Measurements from ENCODE around the gene CNKSR3. TPM values are rescaled to one million over a fixed set of nuclear protein-coding genes. Genes with fewer than 3 reads are reported as not detected.

Gene CNKSR3
- total and polyA plus RNA-seq, 12 donors = 4.2 to 42.2 (median 24.1) TPM

DNA sequence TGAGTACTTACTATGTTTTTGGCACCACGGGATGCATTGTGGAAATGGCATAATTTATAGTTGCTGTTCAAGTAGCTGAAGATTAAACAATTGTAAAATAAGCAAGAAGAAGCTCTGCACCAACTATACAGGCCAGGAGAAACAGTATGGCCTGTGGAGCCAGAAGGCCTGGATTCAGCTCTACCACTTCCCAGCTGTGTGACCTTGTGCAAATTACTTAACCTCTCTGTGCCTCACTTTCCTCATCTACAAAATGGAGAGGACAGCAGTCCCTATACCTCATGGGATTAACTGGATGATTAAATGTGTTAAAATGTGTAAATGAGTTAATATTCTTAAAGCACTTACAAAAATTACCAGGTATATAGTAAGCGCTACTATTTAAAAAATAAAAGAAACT, 49.1 kb downstream of the CNKSR3 start:
- WGBS, 2 donors = 96 to 99% methylated on average over 2 of the region's 2 CpGs
- H3K36me3 ChIP-seq = no peaks in the 10 kb centered on the region
- DNase-seq = no peak
- TF ChIP-seq, protein P1, sequence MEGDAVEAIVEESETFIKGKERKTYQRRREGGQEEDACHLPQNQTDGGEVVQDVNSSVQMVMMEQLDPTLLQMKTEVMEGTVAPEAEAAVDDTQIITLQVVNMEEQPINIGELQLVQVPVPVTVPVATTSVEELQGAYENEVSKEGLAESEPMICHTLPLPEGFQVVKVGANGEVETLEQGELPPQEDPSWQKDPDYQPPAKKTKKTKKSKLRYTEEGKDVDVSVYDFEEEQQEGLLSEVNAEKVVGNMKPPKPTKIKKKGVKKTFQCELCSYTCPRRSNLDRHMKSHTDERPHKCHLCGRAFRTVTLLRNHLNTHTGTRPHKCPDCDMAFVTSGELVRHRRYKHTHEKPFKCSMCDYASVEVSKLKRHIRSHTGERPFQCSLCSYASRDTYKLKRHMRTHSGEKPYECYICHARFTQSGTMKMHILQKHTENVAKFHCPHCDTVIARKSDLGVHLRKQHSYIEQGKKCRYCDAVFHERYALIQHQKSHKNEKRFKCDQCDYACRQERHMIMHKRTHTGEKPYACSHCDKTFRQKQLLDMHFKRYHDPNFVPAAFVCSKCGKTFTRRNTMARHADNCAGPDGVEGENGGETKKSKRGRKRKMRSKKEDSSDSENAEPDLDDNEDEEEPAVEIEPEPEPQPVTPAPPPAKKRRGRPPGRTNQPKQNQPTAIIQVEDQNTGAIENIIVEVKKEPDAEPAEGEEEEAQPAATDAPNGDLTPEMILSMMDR (IDR thresholded peaks at IDR 0.05) = no peak
- no peak overlapping the region for H3K27ac ChIP-seq
- peaks cover 0 to 55% (median 19%) of the 10 kb centered on the region in 9 donors for H3K4me1 ChIP-seq
- no peaks in the 10 kb centered on the region for H3K9me3 ChIP-seq
- H3K4me3 ChIP-seq = no peak overlapping the region
- H3K27me3 ChIP-seq = no peaks in the 10 kb centered on the region
- intact Hi-C loops (cut with DNase I) = no loop called here
- ATAC-seq = no peak

DNA sequence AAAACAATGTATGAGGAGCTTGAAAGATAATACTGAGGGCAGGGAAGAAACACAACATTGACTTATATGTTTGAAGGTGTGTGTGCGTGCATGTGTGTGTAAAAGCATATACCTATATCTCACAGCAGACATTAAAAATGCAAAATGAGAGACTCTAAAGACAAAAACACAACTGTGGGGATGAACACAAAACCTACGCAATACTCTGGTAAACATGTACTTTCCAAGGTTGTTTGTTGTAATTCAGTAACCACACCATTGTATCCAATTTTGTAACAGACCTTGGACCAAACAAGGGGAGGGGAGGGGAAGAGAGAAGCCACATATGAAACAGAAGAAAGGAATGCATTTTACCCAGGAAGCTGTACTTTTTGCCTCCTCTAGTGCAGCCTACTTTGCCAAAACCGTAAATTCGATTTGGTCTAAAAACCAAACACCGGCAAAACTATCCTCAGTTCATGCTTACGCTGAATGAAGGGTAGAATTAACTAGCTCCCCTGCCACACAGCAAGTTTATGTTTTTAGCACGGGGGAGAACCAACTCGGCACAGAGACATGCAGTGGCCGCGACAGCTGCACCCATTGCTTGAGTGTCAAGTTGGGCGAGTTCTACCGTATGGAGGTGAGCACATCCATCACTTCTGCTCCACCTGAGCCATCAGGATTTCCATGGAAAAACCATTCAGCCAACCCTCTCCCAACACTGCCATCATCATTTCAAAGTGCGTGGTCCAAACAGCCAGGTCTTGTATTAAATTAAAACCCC, 50.0 kb downstream of the CNKSR3 start:
- intact Hi-C loops (cut with DNase I) = no loop called here
- no peak overlapping the region for H3K27ac ChIP-seq
- WGBS, 2 donors = 94 to 95% methylated on average over 13 of the region's 13 CpGs

DNA sequence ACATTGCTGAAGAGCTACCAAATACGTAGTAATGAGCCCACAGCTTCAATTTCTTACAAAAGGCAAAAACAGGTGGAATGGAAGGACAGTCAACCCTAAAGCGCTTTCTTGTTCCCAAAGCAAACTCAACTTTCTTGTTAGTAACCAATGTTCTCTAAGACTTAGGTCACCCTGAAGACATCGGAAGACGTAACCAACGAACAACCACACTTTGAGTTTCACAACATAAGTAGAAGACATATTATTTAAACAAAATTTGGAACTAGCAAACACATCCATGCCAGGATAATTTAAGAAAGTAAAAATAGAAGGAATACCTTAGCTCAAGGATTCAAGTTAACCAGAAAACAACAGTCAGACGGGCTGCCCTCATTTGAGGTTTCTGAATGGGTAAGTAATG, 51.0 kb downstream of the CNKSR3 start:
- no peak overlapping the region for H3K4me3 ChIP-seq
- intact Hi-C loops (cut with DNase I) = no loop called here
- no peaks in the 10 kb centered on the region for H3K27me3 ChIP-seq
- no peaks in the 10 kb centered on the region for H3K36me3 ChIP-seq
- ATAC-seq (no peak), DNase-seq (no peak)
- H3K4me1 ChIP-seq = peaks cover 0 to 55% (median 19%) of the 10 kb centered on the region in 9 donors
- TF ChIP-seq, protein P1 (IDR thresholded peaks at IDR 0.05) = no peak
- H3K9me3 ChIP-seq = no peaks in the 10 kb centered on the region
- no peak overlapping the region for H3K27ac ChIP-seq
- WGBS, 2 donors = 85 to 99% methylated on average over 6 of the region's 6 CpGs

More for the DNA sequence above, 50.0 kb downstream of the CNKSR3 start:
- TF ChIP-seq, protein P1 (IDR thresholded peaks at IDR 0.05) = no peak
- Histone ChIP-seq H3K27me3 (no peaks in the 10 kb centered on the region), H3K4me1 (peaks cover 0 to 55% (median 19%) of the 10 kb centered on the region in 9 donors), H3K4me3 (no peak overlapping the region), H3K9me3 (no peaks in the 10 kb centered on the region), H3K36me3 (no peaks in the 10 kb centered on the region)
- no peak for ATAC-seq
- DNase-seq = no peak

DNA sequence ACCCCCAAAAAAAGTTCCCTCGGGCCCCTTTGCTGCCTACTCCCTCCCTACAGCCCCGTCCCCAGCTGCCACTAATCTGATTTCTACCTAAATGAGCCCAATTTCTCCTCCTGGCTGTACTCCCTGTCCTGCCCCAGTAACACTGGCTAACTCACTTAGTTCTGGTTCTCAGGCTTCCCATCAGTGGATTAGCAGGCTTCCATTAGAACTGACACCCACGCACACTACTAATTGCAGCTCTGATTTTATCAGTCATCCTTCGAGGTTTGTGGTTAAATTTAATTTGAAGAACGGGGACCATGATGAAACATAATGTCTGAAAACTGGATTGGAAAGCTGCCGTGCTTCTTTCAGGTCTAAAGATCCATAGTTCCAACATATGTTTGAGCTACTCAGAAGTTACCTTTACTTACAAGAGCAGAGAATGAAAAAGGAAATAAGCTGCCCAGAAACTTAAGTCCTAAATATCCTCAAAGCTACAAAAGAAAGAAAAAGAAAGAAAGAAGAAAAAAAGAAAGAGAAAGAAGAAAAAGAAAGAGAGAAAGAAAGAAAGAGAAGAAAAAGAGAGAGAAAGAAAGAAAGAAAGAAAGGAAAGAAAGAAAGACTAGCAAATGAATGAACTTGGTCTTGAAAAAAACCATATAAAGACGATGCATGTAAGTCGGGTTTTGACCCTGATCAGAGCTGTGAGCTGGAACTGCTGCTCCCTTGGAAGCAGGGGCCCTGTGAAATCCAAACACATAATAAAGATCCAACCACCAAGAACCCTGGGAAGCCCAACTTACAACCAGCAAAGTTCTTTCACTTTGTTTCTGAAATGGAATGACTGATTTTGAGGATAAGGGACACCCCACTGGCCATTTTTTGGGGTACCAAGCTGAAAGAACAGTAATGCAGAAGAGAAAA, 51.7 kb downstream of the CNKSR3 start:
- H3K36me3 ChIP-seq = no peaks in the 10 kb centered on the region
- H3K27me3 ChIP-seq = no peaks in the 10 kb centered on the region
- no peak for DNase-seq
- no peaks in the 10 kb centered on the region for H3K9me3 ChIP-seq
- peak in 3 of 8 donors; percentile 7 to 38 (median 32) for ATAC-seq
- WGBS, 2 donors = 48 to 53% methylated on average over 8 of the region's 8 CpGs
- intact Hi-C loops (cut with DNase I) = no loop called here
- peaks cover 0 to 55% (median 19%) of the 10 kb centered on the region in 9 donors for H3K4me1 ChIP-seq
- H3K27ac ChIP-seq = peak overlapping the region in 2 of 10 donors; percentile 13 to 36
- H3K4me3 ChIP-seq = no peak overlapping the region
- TF ChIP-seq, protein P1 (IDR thresholded peaks at IDR 0.05) = no peak

Measured in heart right ventricle (tissue), 16 donors.